ENCODE measurements around the gene OSBP2.

The OSBP2 gene

GRCh38 chr22:30906946-30907345 is 212.3 kb downstream of the OSBP2 start:
- DNase-seq = no peak

- no peak for DNase-seq
Observed at GRCh38 chr22:30908051-30908461, 213.4 kb downstream of the OSBP2 start.

- DNase-seq = no peak
Observed at GRCh38 chr22:30909306-30909705, 214.6 kb downstream of the OSBP2 start.

GRCh38 chr22:30910358-30910757 is 215.7 kb downstream of the OSBP2 start:
- no peak for DNase-seq

- DNase-seq = no peak
Observed at GRCh38 chr22:30918761-30919160, 224.1 kb downstream of the OSBP2 start.

GRCh38 chr22:30919973-30920372 is 225.3 kb downstream of the OSBP2 start:
- no peak for DNase-seq

- peak; percentile 34 to 71 (median 41) for DNase-seq
Observed at GRCh38 chr22:30920407-30920806, 225.7 kb downstream of the OSBP2 start.

GRCh38 chr22:30921108-30921507 is 226.4 kb downstream of the OSBP2 start:
- peak in 1 of 3 experiments; percentile 47 for DNase-seq

- DNase-seq = peak in 2 of 3 experiments; percentile 80 to 93
Observed at GRCh38 chr22:30922151-30922611, 227.5 kb downstream of the OSBP2 start.

- DNase-seq = no peak
Observed at GRCh38 chr22:30923168-30923900, 228.7 kb downstream of the OSBP2 start.

GRCh38 chr22:30925667-30926066 is 231.0 kb downstream of the OSBP2 start:
- DNase-seq = no peak

- no peak for DNase-seq
Observed at GRCh38 chr22:30926706-30927105, 232.0 kb downstream of the OSBP2 start.

GRCh38 chr22:30927806-30928205 is 233.1 kb downstream of the OSBP2 start:
- DNase-seq = no peak

GRCh38 chr22:30928401-30928800 is 233.7 kb downstream of the OSBP2 start:
- DNase-seq = no peak

- no peak for DNase-seq
Observed at GRCh38 chr22:30930228-30930627, 235.6 kb downstream of the OSBP2 start.

GRCh38 chr22:30931541-30932300 is 237.0 kb downstream of the OSBP2 start:
- DNase-seq = no peak

GRCh38 chr22:30932661-30933060 is 238.0 kb downstream of the OSBP2 start:
- no peak for DNase-seq

- no peak for DNase-seq
Observed at GRCh38 chr22:30933457-30933856, 238.8 kb downstream of the OSBP2 start.

GRCh38 chr22:30934053-30934452 is 239.4 kb downstream of the OSBP2 start:
- no peak for DNase-seq

- no peak for DNase-seq
Observed at GRCh38 chr22:30940685-30941362, 246.2 kb downstream of the OSBP2 start.

- DNase-seq = no peak
Observed at GRCh38 chr22:30941363-30941740, 246.7 kb downstream of the OSBP2 start.

GRCh38 chr22:30943368-30943767 is 248.7 kb downstream of the OSBP2 start:
- no peak for DNase-seq

- no peak for DNase-seq
Observed at GRCh38 chr22:30944986-30945385, 250.3 kb downstream of the OSBP2 start.

- no peak for DNase-seq
Observed at GRCh38 chr22:30945653-30946052, 251.0 kb downstream of the OSBP2 start.

Data from NCI-H1417 (cell line).